Kidney (tissue), 14 donors: Measurements from ENCODE around the gene PSMA5. TPM values are rescaled to one million over a fixed set of nuclear protein-coding genes. Genes with fewer than 3 reads are reported as not detected.

Experiments
- DNase-seq, 5 donors: peaks; one replicate each; pipeline ENCODE4 v3.0.0-alpha.2; 2013 to 2020
- FAIRE-seq: peaks from 2 replicates; lab custom pipeline; 2012; peaks lifted over from hg19 to GRCh38; lab: Jason Lieb, UNC
- H3K27ac ChIP-seq, 2 donors: one replicate each; pipeline ENCODE4 v1.7.0; 2013; ENCODE audit warnings: low read depth in 2 of 2, low read length in 2 of 2, inconsistent platforms in 1 of 2
- H3K27me3 ChIP-seq: one replicate; pipeline ENCODE4 v1.7.1; 2013; ENCODE audit warnings: low read length, inconsistent platforms; ENCODE audit not compliant: control insufficient read depth, insufficient read depth
- H3K36me3 ChIP-seq, 3 donors: one replicate each; pipeline versions ENCODE4 v1.7.0 to v1.7.1; 2013; ENCODE audit warnings: low read length in 3 of 3, control low read depth in 1 of 3, inconsistent platforms in 1 of 3; ENCODE audit not compliant: insufficient read depth in 3 of 3, control insufficient read depth in 2 of 3
- H3K4me1 ChIP-seq, 3 donors: one replicate each; pipeline versions ENCODE4 v1.7.0 to v1.7.1; 2013; ENCODE audit warnings: low read length in 3 of 3, inconsistent platforms in 1 of 3, low read depth in 1 of 3; ENCODE audit not compliant: control insufficient read depth in 2 of 3, insufficient read depth in 2 of 3
- H3K4me3 ChIP-seq, 3 donors: one replicate each; pipeline versions ENCODE4 v1.7.0 to v1.8.1; 2013; ENCODE audit warnings: low read length in 3 of 3, control low read depth in 1 of 3, inconsistent platforms in 1 of 3
- H3K9ac ChIP-seq, 3 donors: one replicate each; pipeline versions ENCODE4 v1.7.0 to v1.7.1; 2013; ENCODE audit warnings: low read length in 3 of 3, control low read depth in 1 of 3, inconsistent platforms in 1 of 3
- H3K9me3 ChIP-seq, 3 donors: one replicate each; pipeline versions ENCODE4 v1.7.0 to v1.7.1; 2013; ENCODE audit warnings: low read length in 3 of 3, control low read depth in 1 of 3, inconsistent platforms in 1 of 3; ENCODE audit not compliant: control insufficient read depth in 2 of 3, insufficient read depth in 1 of 3
- intact Hi-C: fragments of 100-400 bp; cut with DNase I; formaldehyde crosslinking; loops from one replicate; pipeline ENCODE4 v1.11.1; 2022
- polyA plus RNA-seq: library from polyadenylated mRNA; stranded (reverse); fragments of 350-450 nt; fragmentation: Illumina TruSeq; extraction: RNeasy Lipid Tissue Mini Kit (QIAGEN cat#74804); gene quantifications from one replicate; pipeline ENCODE4 v1.2.3, GENCODE V29; 2014; ENCODE audit warnings: low read depth, low replicate concordance; ENCODE audit not compliant: insufficient read depth
- total RNA-seq: library from RNA; stranded (reverse); fragmentation: NEBNext Ultra II Directional; extraction: Animal tissue kit (Norgen Biotek cat#: 25700); gene quantifications from one replicate; pipeline ENCODE4 v1.2.1, GENCODE V29; 2021
- TF ChIP-seq, protein P1 (sequence below): IDR thresholded peaks from 3 replicates; pipeline ENCODE4 v1.5.1; 2012; ENCODE audit warnings: mild to moderate bottlenecking, moderate library complexity, borderline replicate concordance; ENCODE audit not compliant: insufficient read depth; ENCODE audit errors: extremely low read depth
- donor health status: control.
- donor health status: control.
- donor health status: control.
- donor health status: control.
- donor health status: control.
- donor health status: DM: yes; HTN: yes; CAD: no.
- donor health status: Normal renal cell carcinoma (clear cell type).

The PSMA5 gene
- total and polyA plus RNA-seq, 2 donors from 2014 or later = 71.4 to 91.1 TPM

DNA sequence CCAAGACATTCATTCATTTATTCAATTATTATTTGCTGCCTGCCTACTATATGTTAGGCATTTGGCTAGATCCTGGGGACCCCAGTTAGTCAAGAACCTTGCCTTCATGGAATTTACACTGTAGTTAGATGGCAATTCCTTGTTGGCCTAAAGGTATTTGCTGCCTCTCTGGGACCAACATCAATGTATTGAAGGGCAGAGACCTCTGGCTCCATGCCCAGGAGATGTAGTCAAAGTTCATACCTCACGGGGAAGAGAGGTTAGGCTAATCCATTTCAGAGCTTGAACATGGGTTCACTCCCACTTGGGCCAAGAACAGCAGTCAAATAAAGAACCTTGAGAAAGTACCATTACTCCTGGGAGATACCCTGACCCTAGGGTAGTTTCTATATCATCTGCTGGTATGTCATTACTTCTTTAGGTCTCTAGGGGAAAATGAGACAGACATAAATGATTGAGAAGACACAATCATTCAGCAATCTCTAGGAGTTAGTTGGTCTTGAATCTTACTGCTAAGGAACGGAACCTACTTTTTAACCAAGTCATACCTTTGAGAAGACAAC is 60.5 kb downstream of the PSMA5 start:
- intact Hi-C loops = no loop called here
- DNase-seq = no peak
- Histone ChIP-seq H3K9ac (no peak overlapping the region), H3K4me1 (no peaks in the 10 kb centered on the region), H3K27me3 (no peaks in the 10 kb centered on the region), H3K27ac (no peak overlapping the region), H3K4me3 (no peak overlapping the region), H3K36me3 (peaks cover 0 to 9% (median 6%) of the 10 kb centered on the region in 3 donors), H3K9me3 (no peaks in the 10 kb centered on the region)
- no peak for FAIRE-seq
- TF ChIP-seq, protein P1, sequence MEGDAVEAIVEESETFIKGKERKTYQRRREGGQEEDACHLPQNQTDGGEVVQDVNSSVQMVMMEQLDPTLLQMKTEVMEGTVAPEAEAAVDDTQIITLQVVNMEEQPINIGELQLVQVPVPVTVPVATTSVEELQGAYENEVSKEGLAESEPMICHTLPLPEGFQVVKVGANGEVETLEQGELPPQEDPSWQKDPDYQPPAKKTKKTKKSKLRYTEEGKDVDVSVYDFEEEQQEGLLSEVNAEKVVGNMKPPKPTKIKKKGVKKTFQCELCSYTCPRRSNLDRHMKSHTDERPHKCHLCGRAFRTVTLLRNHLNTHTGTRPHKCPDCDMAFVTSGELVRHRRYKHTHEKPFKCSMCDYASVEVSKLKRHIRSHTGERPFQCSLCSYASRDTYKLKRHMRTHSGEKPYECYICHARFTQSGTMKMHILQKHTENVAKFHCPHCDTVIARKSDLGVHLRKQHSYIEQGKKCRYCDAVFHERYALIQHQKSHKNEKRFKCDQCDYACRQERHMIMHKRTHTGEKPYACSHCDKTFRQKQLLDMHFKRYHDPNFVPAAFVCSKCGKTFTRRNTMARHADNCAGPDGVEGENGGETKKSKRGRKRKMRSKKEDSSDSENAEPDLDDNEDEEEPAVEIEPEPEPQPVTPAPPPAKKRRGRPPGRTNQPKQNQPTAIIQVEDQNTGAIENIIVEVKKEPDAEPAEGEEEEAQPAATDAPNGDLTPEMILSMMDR = no peak

DNA sequence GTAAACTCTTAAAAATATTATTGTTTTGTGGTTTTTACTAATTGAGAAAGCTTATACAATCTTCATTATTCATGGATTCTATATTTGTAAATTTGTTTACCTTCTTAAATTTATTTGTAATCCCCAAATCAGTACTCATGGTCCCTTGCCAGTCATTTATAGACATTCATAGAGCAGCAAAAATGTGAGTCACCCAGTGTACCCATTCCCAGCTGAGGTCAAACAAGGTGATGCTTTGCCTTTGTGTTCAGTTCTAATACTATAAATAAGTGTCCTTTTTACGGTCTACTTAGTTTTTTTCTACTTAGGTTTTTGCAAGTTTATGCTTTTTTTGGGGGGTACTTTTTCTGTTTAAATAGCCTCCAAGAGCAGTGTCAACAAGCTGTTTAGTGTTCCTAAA is 64.6 kb downstream of the PSMA5 start:
- peaks cover 0 to 3% (median 2%) of the 10 kb centered on the region in 3 donors for H3K36me3 ChIP-seq
- H3K27me3 ChIP-seq = no peaks in the 10 kb centered on the region
- DNase-seq (no peak), FAIRE-seq (no peak)
- H3K9me3 ChIP-seq = no peaks in the 10 kb centered on the region
- no peaks in the 10 kb centered on the region for H3K4me1 ChIP-seq
- TF ChIP-seq, protein P1 = no peak
- intact Hi-C loops = no loop called here
- H3K9ac ChIP-seq = no peak overlapping the region
- H3K4me3 ChIP-seq = no peak overlapping the region
- no peak overlapping the region for H3K27ac ChIP-seq

DNA sequence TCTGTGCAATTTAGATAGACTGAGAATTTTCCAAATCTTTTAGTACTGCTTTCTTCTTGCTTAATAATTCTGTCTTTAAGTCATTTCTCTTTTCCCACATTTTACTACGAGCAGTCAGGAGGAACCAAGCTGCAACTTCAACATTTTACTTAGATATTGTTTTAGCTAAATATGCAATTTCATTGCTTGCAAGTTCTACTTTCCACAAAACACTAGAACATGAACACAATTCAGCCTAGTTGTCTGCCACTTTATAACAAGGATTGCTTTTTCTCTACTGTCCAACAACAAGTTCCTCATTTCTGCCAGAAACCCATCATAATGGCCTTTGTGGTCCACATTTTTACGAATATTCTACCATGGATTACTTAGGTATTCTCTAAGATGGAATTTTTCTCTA is 65.2 kb downstream of the PSMA5 start:
- Histone ChIP-seq H3K9ac (no peak overlapping the region), H3K27me3 (no peaks in the 10 kb centered on the region), H3K9me3 (no peaks in the 10 kb centered on the region), H3K36me3 (no peaks in the 10 kb centered on the region), H3K4me1 (no peaks in the 10 kb centered on the region), H3K4me3 (no peak overlapping the region), H3K27ac (no peak overlapping the region)
- intact Hi-C loops = no loop called here
- no peak for DNase-seq
- FAIRE-seq = no peak
- TF ChIP-seq, protein P1 = no peak

DNA sequence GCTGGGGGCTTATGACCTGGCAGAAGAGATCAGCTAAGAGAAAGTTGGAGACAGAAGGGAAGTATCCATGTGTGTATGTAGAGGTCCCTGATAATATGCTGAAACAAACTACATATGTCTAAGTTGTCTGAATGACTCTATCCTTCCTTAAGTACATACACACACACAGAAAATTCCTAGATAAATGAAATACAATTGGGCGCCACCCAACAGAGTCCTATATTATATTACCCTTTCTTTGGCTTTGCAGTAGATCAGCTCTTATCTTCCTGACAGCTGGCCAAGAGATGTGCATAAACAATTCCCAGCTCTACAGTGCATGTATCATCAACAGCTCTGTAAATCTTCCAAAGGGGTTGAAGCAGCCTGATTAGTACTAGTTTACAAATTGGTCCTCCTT is 68.6 kb downstream of the PSMA5 start:
- FAIRE-seq (no peak), DNase-seq (peak in 2 of 5 donors; percentile 30 to 49)
- TF ChIP-seq, protein P1 = no peak
- H3K9ac ChIP-seq = no peak overlapping the region
- H3K9me3 ChIP-seq = no peaks in the 10 kb centered on the region
- H3K27ac ChIP-seq = no peak overlapping the region
- no peaks in the 10 kb centered on the region for H3K4me1 ChIP-seq
- no peak overlapping the region for H3K4me3 ChIP-seq
- H3K27me3 ChIP-seq = no peaks in the 10 kb centered on the region
- intact Hi-C loops = no loop called here
- peaks cover 0 to 9% (median 0%) of the 10 kb centered on the region in 3 donors for H3K36me3 ChIP-seq
